Panc1 (cell line): Measurements from ENCODE around the gene MANEAL. TPM values are rescaled to one million over a fixed set of nuclear protein-coding genes. Genes with fewer than 3 reads are reported as not detected.

Source experiments
- ATAC-seq: fragments of 200-7000 bp; cut with Tn5 transposase; 2 replicates; pipeline ENCODE4 v1.9.1; 2020; ENCODE audit warnings: mild to moderate bottlenecking, moderate library complexity
- BruUV-seq: library from RNA; stranded (reverse); fragments of 400-500 nt; replicated peaks from 2 replicates; lab custom pipeline; 2021; lab: Mats Ljungman, UMichigan
- CTCF ChIA-PET: fragments of 300-600 bp; sonication (Branson Sonifier 250); formaldehyde crosslinking; loops from one replicate; lab custom pipeline; 2022; ENCODE audit warnings: antibody characterized with exemption; lab: Charles Lee
- POLR2A ChIA-PET: fragments of 300-600 bp; sonication (Branson Sonifier 250); formaldehyde crosslinking; loops from one replicate; lab custom pipeline; 2022; ENCODE audit warnings: antibody characterized with exemption; lab: Charles Lee
- DNase-seq: peaks from one replicate; pipeline ENCODE4 v3.0.0-alpha.2; 2010; ENCODE audit warnings: low read depth, low spot score
- H3K27ac ChIP-seq: 2 replicates; pipeline ENCODE4 v1.5.1; 2011; ENCODE audit warnings: mild to moderate bottlenecking, low read length, inconsistent platforms
- H3K27me3 ChIP-seq: fragments of 200-500 bp; sonication (Bioruptor generic); 2 replicates; pipeline ENCODE4 v1.6.0; 2014; ENCODE audit warnings: low read length, inconsistent platforms; ENCODE audit not compliant: control insufficient read depth, insufficient read depth
- H3K36me3 ChIP-seq: fragments of 200-500 bp; sonication (Bioruptor generic); 2 replicates; pipeline ENCODE4 v1.5.1; 2014; ENCODE audit warnings: inconsistent platforms, mild to moderate bottlenecking, low read length, moderate library complexity; ENCODE audit not compliant: control insufficient read depth, insufficient read depth
- H3K4me1 ChIP-seq: 2 replicates; pipeline ENCODE4 v1.5.1; 2011; ENCODE audit warnings: inconsistent platforms, mild to moderate bottlenecking, low read length, moderate library complexity; ENCODE audit not compliant: control insufficient read depth, insufficient read depth
- H3K4me3 ChIP-seq, 2 experiments: 2 replicates each; pipeline ENCODE4 v1.5.1; 2011 to 2012; ENCODE audit warnings: low read depth in 2 of 2, low read length in 2 of 2, mild to moderate bottlenecking in 2 of 2, inconsistent platforms in 1 of 2, moderate library complexity in 1 of 2
- H3K9me3 ChIP-seq: fragments of 200-500 bp; sonication (Bioruptor generic); 2 replicates; pipeline ENCODE4 v1.5.1; 2014; ENCODE audit warnings: low read depth, mild to moderate bottlenecking, inconsistent platforms, low read length, moderate library complexity; ENCODE audit not compliant: control insufficient read depth, insufficient read depth
- POLR2AphosphoS5 ChIP-seq: IDR thresholded peaks from 2 replicates; pipeline ENCODE4 v1.6.1; 2012; ENCODE audit warnings: mild to moderate bottlenecking, low read depth, low read length, moderate library complexity
- SIN3A ChIP-seq: IDR thresholded peaks from 2 replicates; pipeline ENCODE4 v1.6.1; 2012; ENCODE audit warnings: low read depth, mild to moderate bottlenecking, low read length, moderate library complexity, borderline replicate concordance; ENCODE audit not compliant: insufficient read depth
- TCF7L2 ChIP-seq: IDR thresholded peaks from 2 replicates; pipeline ENCODE4 v1.6.1; 2011; ENCODE audit warnings: mild to moderate bottlenecking, low read depth, low read length, inconsistent platforms
- in situ Hi-C: cut with HindIII; loops from 2 replicates; pipeline ENCODE4 v1.10.0; 2016; ENCODE audit warnings: low sequenced_read_pairs, low pct_unique_long_range_greater_than_20kb
- intact Hi-C: fragments of 100-400 bp; cut with micrococcal nuclease; formaldehyde crosslinking; loops from one replicate; pipeline ENCODE4 v1.10.0; 2022; ENCODE audit not compliant: unreplicated experiment
- total RNA-seq: library from RNA; stranded (reverse); gene quantifications from one replicate; pipeline ENCODE4 v1.2.1, GENCODE V29; 2021; ENCODE audit not compliant: unreplicated experiment
- TF ChIP-seq, protein P1 (sequence below): fragments of 450-650 bp; IDR thresholded peaks from 2 replicates; pipeline ENCODE4 v1.5.1; 2017; ENCODE audit warnings: mild to moderate bottlenecking
- TF ChIP-seq, protein P2 (sequence below), 2 experiments: IDR thresholded peaks; 2 replicates each; pipeline ENCODE4 v1.6.1; 2011 to 2012; ENCODE audit warnings: low read depth in 2 of 2, control low read depth in 1 of 2, low read length in 1 of 2, mild to moderate bottlenecking in 1 of 2, moderate library complexity in 1 of 2; ENCODE audit not compliant: insufficient read depth in 1 of 2

MANEAL gene
- total RNA-seq, 1 experiment from 2014 or later: 29.7 TPM

DNA sequence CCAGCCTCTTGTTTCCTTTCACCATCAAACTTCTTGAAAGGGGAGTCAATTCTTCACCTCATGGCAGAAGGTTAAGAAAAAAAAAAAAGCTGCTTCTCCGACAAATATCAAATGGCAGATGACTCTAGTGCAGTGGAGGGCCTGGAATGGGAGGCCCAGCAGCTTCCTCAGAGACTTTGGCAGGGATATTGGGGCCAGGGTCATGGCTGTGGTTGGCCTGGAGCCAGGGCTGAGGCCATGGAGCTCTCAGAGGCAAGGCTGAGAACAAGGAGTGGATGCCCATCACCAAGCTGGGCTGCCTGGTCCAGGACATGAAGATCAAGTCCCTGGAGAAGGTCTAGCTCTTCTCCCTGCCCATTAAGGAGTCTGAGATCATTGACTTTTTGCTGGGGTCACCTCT lies 47.1 kb downstream of the MANEAL start:
- DNase-seq (no peak), ATAC-seq (no peak)
- Histone ChIP-seq H3K27ac (no peak overlapping the region), H3K36me3 (peaks cover 13% of the 10 kb centered on the region), H3K9me3 (no peaks in the 10 kb centered on the region), H3K4me1 (no peaks in the 10 kb centered on the region), H3K27me3 (no peaks in the 10 kb centered on the region), H3K4me3 (no peak overlapping the region)
- TF ChIP-seq TCF7L2: no peak
- no peak for TF ChIP-seq POLR2AphosphoS5
- TF ChIP-seq, protein P1, sequence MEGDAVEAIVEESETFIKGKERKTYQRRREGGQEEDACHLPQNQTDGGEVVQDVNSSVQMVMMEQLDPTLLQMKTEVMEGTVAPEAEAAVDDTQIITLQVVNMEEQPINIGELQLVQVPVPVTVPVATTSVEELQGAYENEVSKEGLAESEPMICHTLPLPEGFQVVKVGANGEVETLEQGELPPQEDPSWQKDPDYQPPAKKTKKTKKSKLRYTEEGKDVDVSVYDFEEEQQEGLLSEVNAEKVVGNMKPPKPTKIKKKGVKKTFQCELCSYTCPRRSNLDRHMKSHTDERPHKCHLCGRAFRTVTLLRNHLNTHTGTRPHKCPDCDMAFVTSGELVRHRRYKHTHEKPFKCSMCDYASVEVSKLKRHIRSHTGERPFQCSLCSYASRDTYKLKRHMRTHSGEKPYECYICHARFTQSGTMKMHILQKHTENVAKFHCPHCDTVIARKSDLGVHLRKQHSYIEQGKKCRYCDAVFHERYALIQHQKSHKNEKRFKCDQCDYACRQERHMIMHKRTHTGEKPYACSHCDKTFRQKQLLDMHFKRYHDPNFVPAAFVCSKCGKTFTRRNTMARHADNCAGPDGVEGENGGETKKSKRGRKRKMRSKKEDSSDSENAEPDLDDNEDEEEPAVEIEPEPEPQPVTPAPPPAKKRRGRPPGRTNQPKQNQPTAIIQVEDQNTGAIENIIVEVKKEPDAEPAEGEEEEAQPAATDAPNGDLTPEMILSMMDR: no peak
- TF ChIP-seq, protein P2, sequence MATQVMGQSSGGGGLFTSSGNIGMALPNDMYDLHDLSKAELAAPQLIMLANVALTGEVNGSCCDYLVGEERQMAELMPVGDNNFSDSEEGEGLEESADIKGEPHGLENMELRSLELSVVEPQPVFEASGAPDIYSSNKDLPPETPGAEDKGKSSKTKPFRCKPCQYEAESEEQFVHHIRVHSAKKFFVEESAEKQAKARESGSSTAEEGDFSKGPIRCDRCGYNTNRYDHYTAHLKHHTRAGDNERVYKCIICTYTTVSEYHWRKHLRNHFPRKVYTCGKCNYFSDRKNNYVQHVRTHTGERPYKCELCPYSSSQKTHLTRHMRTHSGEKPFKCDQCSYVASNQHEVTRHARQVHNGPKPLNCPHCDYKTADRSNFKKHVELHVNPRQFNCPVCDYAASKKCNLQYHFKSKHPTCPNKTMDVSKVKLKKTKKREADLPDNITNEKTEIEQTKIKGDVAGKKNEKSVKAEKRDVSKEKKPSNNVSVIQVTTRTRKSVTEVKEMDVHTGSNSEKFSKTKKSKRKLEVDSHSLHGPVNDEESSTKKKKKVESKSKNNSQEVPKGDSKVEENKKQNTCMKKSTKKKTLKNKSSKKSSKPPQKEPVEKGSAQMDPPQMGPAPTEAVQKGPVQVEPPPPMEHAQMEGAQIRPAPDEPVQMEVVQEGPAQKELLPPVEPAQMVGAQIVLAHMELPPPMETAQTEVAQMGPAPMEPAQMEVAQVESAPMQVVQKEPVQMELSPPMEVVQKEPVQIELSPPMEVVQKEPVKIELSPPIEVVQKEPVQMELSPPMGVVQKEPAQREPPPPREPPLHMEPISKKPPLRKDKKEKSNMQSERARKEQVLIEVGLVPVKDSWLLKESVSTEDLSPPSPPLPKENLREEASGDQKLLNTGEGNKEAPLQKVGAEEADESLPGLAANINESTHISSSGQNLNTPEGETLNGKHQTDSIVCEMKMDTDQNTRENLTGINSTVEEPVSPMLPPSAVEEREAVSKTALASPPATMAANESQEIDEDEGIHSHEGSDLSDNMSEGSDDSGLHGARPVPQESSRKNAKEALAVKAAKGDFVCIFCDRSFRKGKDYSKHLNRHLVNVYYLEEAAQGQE (IDR thresholded peaks at IDR 0.05; ENCODE audit: insufficient read depth in 1 of 2, low read depth in 2 of 2, low read length in 1 of 2): no peak
- no peak for TF ChIP-seq SIN3A
- in situ Hi-C loops: no loop called here
- ChIA-PET POLR2A (no interaction called here), CTCF (no interaction called here)
- BruUV-seq: no TSS peak
- intact Hi-C loops: no loop called here

DNA sequence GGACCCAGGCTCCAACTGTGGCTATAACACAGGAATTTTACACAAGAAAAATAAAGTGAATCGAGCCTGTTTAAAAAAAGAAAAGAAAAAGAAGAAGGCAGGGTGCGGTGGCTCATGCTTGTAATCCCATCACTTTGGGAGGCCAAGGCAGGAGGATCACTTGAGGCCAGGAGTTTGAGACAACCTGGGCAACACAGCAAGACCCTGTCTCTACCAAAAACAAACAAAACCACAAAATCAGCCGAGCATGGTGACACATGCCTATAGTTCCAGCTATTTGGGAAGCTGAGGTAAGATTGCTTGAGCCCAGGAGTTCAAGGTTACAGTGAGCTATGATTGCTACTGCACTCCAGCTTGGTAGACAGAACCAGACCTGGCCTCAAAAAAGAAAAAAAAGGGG lies 48.0 kb downstream of the MANEAL start:
- intact Hi-C loops: no loop called here
- CTCF ChIA-PET: no interaction called here
- TF ChIP-seq TCF7L2 (no peak), POLR2AphosphoS5 (no peak), SIN3A (no peak)
- TF ChIP-seq, protein P2 (IDR thresholded peaks at IDR 0.05; ENCODE audit: insufficient read depth in 1 of 2, low read depth in 2 of 2, low read length in 1 of 2): no peak
- TF ChIP-seq, protein P1: no peak
- BruUV-seq: no TSS peak
- H3K4me1 ChIP-seq: no peaks in the 10 kb centered on the region
- ATAC-seq (no peak), DNase-seq (no peak)
- no peak overlapping the region for H3K4me3 ChIP-seq
- no peak overlapping the region for H3K27ac ChIP-seq
- in situ Hi-C loops: no loop called here
- POLR2A ChIA-PET: no interaction called here
- H3K27me3 ChIP-seq: no peaks in the 10 kb centered on the region
- H3K9me3 ChIP-seq: no peaks in the 10 kb centered on the region
- peaks cover 6% of the 10 kb centered on the region; the same call in 1 of the 2 replicates for H3K36me3 ChIP-seq
